PC-9 (cell line): ENCODE data around the gene MYH1. TPM values are rescaled to one million over a fixed set of nuclear protein-coding genes. Genes with fewer than 3 reads are reported as not detected.

Source experiments
- BruUV-seq: library from RNA; stranded (reverse); fragments of 400-500 nt; replicated peaks from 2 replicates; lab custom pipeline; 2021; lab: Mats Ljungman, UMichigan
- CTCF ChIA-PET: fragments of 300-600 bp; sonication (Branson Sonifier 250); formaldehyde crosslinking; loops from one replicate; lab custom pipeline; 2022; ENCODE audit warnings: antibody characterized with exemption; lab: Charles Lee
- POLR2A ChIA-PET: fragments of 300-600 bp; sonication (Branson Sonifier 250); formaldehyde crosslinking; loops from one replicate; lab custom pipeline; 2022; ENCODE audit warnings: antibody characterized with exemption; ENCODE audit not compliant: unreplicated experiment; lab: Charles Lee
- DNase-seq, 2 experiments: peaks; one replicate each; pipeline versions ENCODE4 v3.0.0 to v3.0.0-alpha.2; 2015 to 2022; ENCODE audit warnings: mixed read lengths in 1 of 2
- H2AFZ ChIP-seq: fragments of 200-600 bp; sonication (generic); 2 replicates; pipeline ENCODE4 v1.8.1; 2017; ENCODE audit warnings: antibody characterized with exemption
- H3F3A ChIP-seq: fragments of 200-600 bp; sonication (generic); 2 replicates; pipeline ENCODE4 v1.8.1; 2017; ENCODE audit warnings: antibody characterized with exemption, mild to moderate bottlenecking, low read depth; ENCODE audit not compliant: insufficient read depth
- H3K27ac ChIP-seq: fragments of 200-600 bp; sonication (generic); 2 replicates; pipeline ENCODE4 v1.6.1; 2016; ENCODE audit warnings: mixed run types
- H3K27me3 ChIP-seq: fragments of 200-600 bp; sonication (generic); 2 replicates; pipeline ENCODE4 v1.6.1; 2016; ENCODE audit warnings: low read depth, mixed run types; ENCODE audit not compliant: insufficient read depth
- H3K36me3 ChIP-seq: fragments of 200-600 bp; sonication (generic); 2 replicates; pipeline ENCODE4 v1.6.1; 2016; ENCODE audit warnings: low read depth, mixed run types
- H3K4me1 ChIP-seq: fragments of 200-600 bp; sonication (generic); replicated peaks from 2 replicates; pipeline ENCODE4 v1.6.1; 2016; ENCODE audit warnings: mixed run types; ENCODE audit not compliant: insufficient read depth
- H3K4me2 ChIP-seq: fragments of 200-600 bp; sonication (generic); 2 replicates; pipeline ENCODE4 v1.6.1; 2017; ENCODE audit warnings: mixed run types
- H3K4me3 ChIP-seq: fragments of 200-600 bp; sonication (generic); 2 replicates; pipeline ENCODE4 v1.6.1; 2016; ENCODE audit warnings: mixed run types
- H3K79me2 ChIP-seq: fragments of 200-600 bp; sonication (generic); 2 replicates; pipeline ENCODE4 v1.6.1; 2017; ENCODE audit warnings: low read depth, mixed run types
- H3K9me2 ChIP-seq: fragments of 200-600 bp; sonication (generic); 2 replicates; pipeline ENCODE4 v1.8.1; 2017; ENCODE audit warnings: mild to moderate bottlenecking; ENCODE audit not compliant: insufficient read depth
- H3K9me3 ChIP-seq: fragments of 200-600 bp; sonication (generic); 2 replicates; pipeline ENCODE4 v1.8.1; 2016; ENCODE audit warnings: low read depth; ENCODE audit not compliant: insufficient read depth
- H4K20me1 ChIP-seq: fragments of 200-600 bp; sonication (generic); 2 replicates; pipeline ENCODE4 v1.8.1; 2017; ENCODE audit not compliant: insufficient read depth
- CTCF ChIP-seq: fragments of 200-600 bp; sonication (generic); conservative IDR thresholded peaks from 2 replicates; pipeline ENCODE4 v1.6.1; 2017; ENCODE audit warnings: mixed run types, antibody characterized with exemption, mild to moderate bottlenecking, moderate library complexity
- EZH2 ChIP-seq: fragments of 200-600 bp; sonication (generic); IDR thresholded peaks from 2 replicates; pipeline ENCODE4 v1.8.0; 2017; ENCODE audit warnings: antibody characterized with exemption, low read depth
- intact Hi-C: fragments of 100-400 bp; cut with micrococcal nuclease; formaldehyde crosslinking; loops from one replicate; pipeline ENCODE4 v1.10.0; 2022; ENCODE audit not compliant: unreplicated experiment
- total RNA-seq: library from RNA; stranded (reverse); gene quantifications from 2 replicates; pipeline ENCODE4 v1.2.3, GENCODE V29; 2021

The MYH1 gene
- total RNA-seq, 1 experiment from 2014 or later, result not detected

DNA sequence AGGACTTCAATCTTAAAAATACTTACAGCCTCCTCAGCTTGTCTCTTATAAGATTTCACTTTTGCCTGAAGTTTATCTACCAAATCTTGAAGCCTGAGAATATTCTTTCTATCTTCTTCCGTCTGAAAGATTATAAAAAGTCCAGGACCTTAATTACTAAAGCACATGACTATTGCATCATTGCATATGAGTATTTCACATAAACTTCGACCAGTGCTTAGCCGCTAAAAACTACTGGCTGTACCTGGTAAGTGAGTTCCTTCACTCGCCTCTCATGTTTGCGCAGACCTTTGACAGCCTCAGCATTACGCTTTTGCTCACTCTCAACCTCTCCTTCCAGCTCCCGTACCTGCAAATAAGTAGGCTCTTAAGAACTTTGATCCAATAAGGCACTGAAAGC is 4.7 kb upstream of the MYH1 start:
- Histone ChIP-seq H3F3A (no peaks in the 10 kb centered on the region), H3K79me2 (no peaks in the 10 kb centered on the region), H3K36me3 (no peaks in the 10 kb centered on the region), H3K4me2 (no peak overlapping the region), H4K20me1 (no peaks in the 10 kb centered on the region), H3K27ac (no peak overlapping the region), H3K9me3 (no peaks in the 10 kb centered on the region), H2AFZ (no peak overlapping the region), H3K27me3 (peaks cover 37% of the 10 kb centered on the region), H3K4me3 (no peak overlapping the region), H3K9me2 (no peaks in the 10 kb centered on the region), H3K4me1 (no peaks in the 10 kb centered on the region)
- BruUV-seq, result no TSS peak
- CTCF ChIA-PET, result no interaction called here
- intact Hi-C loops, result no loop called here
- no peak for TF ChIP-seq CTCF
- TF ChIP-seq EZH2, result no peak
- no peak for DNase-seq
- POLR2A ChIA-PET, result no interaction called here

DNA sequence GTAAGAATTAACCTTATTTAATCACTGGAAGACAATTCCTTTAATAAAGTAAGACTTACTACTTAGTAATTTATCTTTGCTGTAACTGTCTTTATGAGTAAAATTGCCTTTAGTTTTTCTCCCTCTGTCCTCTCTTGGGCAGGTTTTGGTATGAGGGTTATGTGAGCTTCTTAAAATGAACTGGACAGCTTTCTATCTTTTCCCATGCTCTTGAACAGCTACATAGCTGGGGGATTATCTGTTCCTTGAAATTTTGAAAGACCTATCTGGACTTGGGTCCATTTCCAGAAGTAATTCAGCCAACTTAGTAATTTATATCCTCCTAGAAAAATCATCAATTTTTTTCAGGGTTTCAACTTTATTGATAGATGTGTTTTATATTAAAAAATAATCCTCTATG is 3.6 kb upstream of the MYH1 start:
- H2AFZ ChIP-seq, result no peak overlapping the region
- no peaks in the 10 kb centered on the region for H3K9me3 ChIP-seq
- no peak overlapping the region for H3K4me3 ChIP-seq
- intact Hi-C loops, result no loop called here
- BruUV-seq, result no TSS peak
- no peak overlapping the region for H3K4me2 ChIP-seq
- TF ChIP-seq EZH2, result no peak
- no peak for TF ChIP-seq CTCF
- no peaks in the 10 kb centered on the region for H3F3A ChIP-seq
- no peak overlapping the region for H3K27ac ChIP-seq
- POLR2A ChIA-PET, result no interaction called here
- H4K20me1 ChIP-seq, result no peaks in the 10 kb centered on the region
- H3K79me2 ChIP-seq, result no peaks in the 10 kb centered on the region
- no peaks in the 10 kb centered on the region for H3K4me1 ChIP-seq
- H3K27me3 ChIP-seq, result peaks cover 34% of the 10 kb centered on the region
- no peak for DNase-seq
- no peaks in the 10 kb centered on the region for H3K36me3 ChIP-seq
- no peaks in the 10 kb centered on the region for H3K9me2 ChIP-seq
- CTCF ChIA-PET, result no interaction called here

GRCh38 chr17:10516638-10517037 is 1.7 kb downstream of the MYH1 start:
- H3K79me2 ChIP-seq, result no peaks in the 10 kb centered on the region
- intact Hi-C loops, result no loop called here

More at GRCh38 chr17:10516638-10517037, 1.7 kb downstream of the MYH1 start:
- no peaks in the 10 kb centered on the region for H3F3A ChIP-seq
- H3K27ac ChIP-seq, result no peak overlapping the region
- peaks cover 21% of the 10 kb centered on the region; the same call in 1 of the 2 replicates for H3K27me3 ChIP-seq
- no peak overlapping the region for H2AFZ ChIP-seq
- H4K20me1 ChIP-seq, result no peaks in the 10 kb centered on the region
- H3K4me1 ChIP-seq, result no peaks in the 10 kb centered on the region
- no peaks in the 10 kb centered on the region for H3K9me3 ChIP-seq
- no peak for DNase-seq
- BruUV-seq, result no TSS peak
- H3K4me2 ChIP-seq, result no peak overlapping the region
- no peaks in the 10 kb centered on the region for H3K36me3 ChIP-seq
- TF ChIP-seq EZH2, result no peak
- no peak for TF ChIP-seq CTCF
- no peaks in the 10 kb centered on the region for H3K9me2 ChIP-seq
- no peak overlapping the region for H3K4me3 ChIP-seq
- ChIA-PET POLR2A (no interaction called here), CTCF (no interaction called here)
